CD4-positive, alpha-beta T cell treated with Interleukin-17A for 4 hours (primary cell): ENCODE results near the gene PRKACG.

Experiments
- DNase-seq: peaks from one replicate; pipeline ENCODE4 v3.0.0-alpha.2; 2020; ENCODE audit warnings: mixed read lengths

The PRKACG gene

GRCh38 chr9:68979538-68980314 lies 34.2 kb downstream of the PRKACG start:
- DNase-seq, result peak; percentile 37

- DNase-seq, result no peak
Observed at GRCh38 chr9:68978501-68978900, 35.4 kb downstream of the PRKACG start.

GRCh38 chr9:68978066-68978465 lies 35.8 kb downstream of the PRKACG start:
- no peak for DNase-seq

- DNase-seq, result no peak
Observed at GRCh38 chr9:68975365-68976043, 38.4 kb downstream of the PRKACG start.

- DNase-seq, result no peak
Observed at GRCh38 chr9:68974901-68975300, 39.0 kb downstream of the PRKACG start.

- no peak for DNase-seq
Observed at GRCh38 chr9:68974431-68974830, 39.5 kb downstream of the PRKACG start.

GRCh38 chr9:68973619-68974018 lies 40.3 kb downstream of the PRKACG start:
- DNase-seq, result no peak

GRCh38 chr9:68970151-68970550 lies 43.8 kb downstream of the PRKACG start:
- no peak for DNase-seq

- no peak for DNase-seq
Observed at GRCh38 chr9:68969538-68969937, 44.4 kb downstream of the PRKACG start.

GRCh38 chr9:68967800-68968199 lies 46.1 kb downstream of the PRKACG start:
- DNase-seq, result no peak

GRCh38 chr9:68966496-68966944 lies 47.4 kb downstream of the PRKACG start:
- DNase-seq, result no peak

- no peak for DNase-seq
Observed at GRCh38 chr9:68964765-68965164, 49.1 kb downstream of the PRKACG start.

- no peak for DNase-seq
Observed at GRCh38 chr9:68964102-68964541, 49.8 kb downstream of the PRKACG start.

GRCh38 chr9:68963416-68963815 lies 50.5 kb downstream of the PRKACG start:
- no peak for DNase-seq
